Hepatocyte (in vitro differentiated cells): ENCODE results near the gene NOSTRIN.

Experiments
- EZH2phosphoT487 ChIP-seq: fragments of 200-600 bp; sonication (generic); IDR thresholded peaks from one replicate; pipeline ENCODE4 v1.6.1; 2018; ENCODE audit warnings: antibody characterized with exemption, mild to moderate bottlenecking, low read depth, moderate library complexity; ENCODE audit not compliant: unreplicated experiment, severe bottlenecking
- TF ChIP-seq, protein P1 (sequence below): fragments of 200-600 bp; sonication (generic); IDR thresholded peaks from 2 replicates; pipeline ENCODE4 v1.5.1; 2016; ENCODE audit warnings: antibody characterized with exemption, mild to moderate bottlenecking; ENCODE audit not compliant: poor library complexity

GRCh38 chr2:168912466-168912865 is 110.0 kb downstream of the NOSTRIN start:
- TF ChIP-seq, protein P1, sequence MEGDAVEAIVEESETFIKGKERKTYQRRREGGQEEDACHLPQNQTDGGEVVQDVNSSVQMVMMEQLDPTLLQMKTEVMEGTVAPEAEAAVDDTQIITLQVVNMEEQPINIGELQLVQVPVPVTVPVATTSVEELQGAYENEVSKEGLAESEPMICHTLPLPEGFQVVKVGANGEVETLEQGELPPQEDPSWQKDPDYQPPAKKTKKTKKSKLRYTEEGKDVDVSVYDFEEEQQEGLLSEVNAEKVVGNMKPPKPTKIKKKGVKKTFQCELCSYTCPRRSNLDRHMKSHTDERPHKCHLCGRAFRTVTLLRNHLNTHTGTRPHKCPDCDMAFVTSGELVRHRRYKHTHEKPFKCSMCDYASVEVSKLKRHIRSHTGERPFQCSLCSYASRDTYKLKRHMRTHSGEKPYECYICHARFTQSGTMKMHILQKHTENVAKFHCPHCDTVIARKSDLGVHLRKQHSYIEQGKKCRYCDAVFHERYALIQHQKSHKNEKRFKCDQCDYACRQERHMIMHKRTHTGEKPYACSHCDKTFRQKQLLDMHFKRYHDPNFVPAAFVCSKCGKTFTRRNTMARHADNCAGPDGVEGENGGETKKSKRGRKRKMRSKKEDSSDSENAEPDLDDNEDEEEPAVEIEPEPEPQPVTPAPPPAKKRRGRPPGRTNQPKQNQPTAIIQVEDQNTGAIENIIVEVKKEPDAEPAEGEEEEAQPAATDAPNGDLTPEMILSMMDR = no peak
- TF ChIP-seq EZH2phosphoT487 = no peak
